ENCODE measurements around the gene CACNA1S.

Gene CACNA1S

GRCh38 chr1:201111672-201112071 is 554 bp downstream of the CACNA1S start:
- no peak for DNase-seq (ENCODE audit: insufficient read length, low spot score)
- no peak for FAIRE-seq
- TF ChIP-seq, protein P1, sequence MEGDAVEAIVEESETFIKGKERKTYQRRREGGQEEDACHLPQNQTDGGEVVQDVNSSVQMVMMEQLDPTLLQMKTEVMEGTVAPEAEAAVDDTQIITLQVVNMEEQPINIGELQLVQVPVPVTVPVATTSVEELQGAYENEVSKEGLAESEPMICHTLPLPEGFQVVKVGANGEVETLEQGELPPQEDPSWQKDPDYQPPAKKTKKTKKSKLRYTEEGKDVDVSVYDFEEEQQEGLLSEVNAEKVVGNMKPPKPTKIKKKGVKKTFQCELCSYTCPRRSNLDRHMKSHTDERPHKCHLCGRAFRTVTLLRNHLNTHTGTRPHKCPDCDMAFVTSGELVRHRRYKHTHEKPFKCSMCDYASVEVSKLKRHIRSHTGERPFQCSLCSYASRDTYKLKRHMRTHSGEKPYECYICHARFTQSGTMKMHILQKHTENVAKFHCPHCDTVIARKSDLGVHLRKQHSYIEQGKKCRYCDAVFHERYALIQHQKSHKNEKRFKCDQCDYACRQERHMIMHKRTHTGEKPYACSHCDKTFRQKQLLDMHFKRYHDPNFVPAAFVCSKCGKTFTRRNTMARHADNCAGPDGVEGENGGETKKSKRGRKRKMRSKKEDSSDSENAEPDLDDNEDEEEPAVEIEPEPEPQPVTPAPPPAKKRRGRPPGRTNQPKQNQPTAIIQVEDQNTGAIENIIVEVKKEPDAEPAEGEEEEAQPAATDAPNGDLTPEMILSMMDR (IDR thresholded peaks at IDR 0.05; ENCODE audit: insufficient read depth, missing control alignments), result no peak

GRCh38 chr1:201111156-201111555 is 1.1 kb downstream of the CACNA1S start:
- no peak for FAIRE-seq
- TF ChIP-seq, protein P1 (IDR thresholded peaks at IDR 0.05; ENCODE audit: insufficient read depth, missing control alignments), result no peak
- no peak for DNase-seq (ENCODE audit: insufficient read length, low spot score)

DNA sequence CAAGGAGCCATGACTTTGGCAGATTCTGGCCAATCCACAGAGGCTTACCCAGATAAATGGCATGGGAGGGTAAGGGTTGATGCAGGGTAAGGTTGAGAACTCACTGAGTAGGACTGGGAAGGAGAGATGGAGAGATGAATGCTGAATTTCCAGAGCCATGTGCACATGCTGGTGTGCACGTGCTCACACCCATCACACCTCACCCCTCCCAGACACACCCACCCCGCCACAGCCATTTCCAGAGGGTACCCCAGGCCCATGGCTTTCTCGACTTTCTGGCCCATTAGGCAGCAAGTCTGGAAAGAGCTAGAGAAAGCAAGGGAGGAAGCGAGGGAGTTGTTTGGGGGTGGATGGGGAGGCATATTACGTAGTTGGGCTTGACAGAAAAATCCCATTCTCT is 1.6 kb downstream of the CACNA1S start:
- no peak for DNase-seq (ENCODE audit: insufficient read length, low spot score)
- FAIRE-seq, result no peak
- TF ChIP-seq, protein P1 (IDR thresholded peaks at IDR 0.05; ENCODE audit: insufficient read depth, missing control alignments), result no peak

DNA sequence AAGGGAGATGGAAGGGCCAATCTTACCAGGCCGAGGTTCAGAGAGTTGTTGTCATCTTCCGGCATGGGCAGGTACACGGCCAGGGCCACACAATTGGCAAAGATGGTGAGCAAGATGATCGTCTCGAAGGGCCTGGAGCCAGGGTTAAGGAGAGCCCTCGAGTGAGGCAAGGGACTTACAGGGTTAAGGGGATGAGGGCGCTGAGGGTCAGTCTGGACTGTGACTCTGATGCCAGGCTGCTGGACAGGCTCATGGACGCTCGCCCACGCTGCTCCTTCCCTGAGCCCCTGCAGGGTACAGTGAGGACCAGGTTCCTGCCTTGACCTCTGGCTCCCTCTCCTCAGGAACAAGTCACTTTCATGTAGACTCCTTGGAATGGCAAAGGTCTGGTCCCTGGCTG is 2.1 kb downstream of the CACNA1S start:
- no peak for FAIRE-seq
- DNase-seq (ENCODE audit: insufficient read length, low spot score), result no peak
- TF ChIP-seq, protein P1 (IDR thresholded peaks at IDR 0.05; ENCODE audit: insufficient read depth, missing control alignments), result no peak

- no peak for DNase-seq (ENCODE audit: insufficient read length, low spot score)
- TF ChIP-seq, protein P1 (IDR thresholded peaks at IDR 0.05; ENCODE audit: insufficient read depth, missing control alignments), result no peak
- no peak for FAIRE-seq
Measured at GRCh38 chr1:201109651-201110050, 2.6 kb downstream of the CACNA1S start.

DNA sequence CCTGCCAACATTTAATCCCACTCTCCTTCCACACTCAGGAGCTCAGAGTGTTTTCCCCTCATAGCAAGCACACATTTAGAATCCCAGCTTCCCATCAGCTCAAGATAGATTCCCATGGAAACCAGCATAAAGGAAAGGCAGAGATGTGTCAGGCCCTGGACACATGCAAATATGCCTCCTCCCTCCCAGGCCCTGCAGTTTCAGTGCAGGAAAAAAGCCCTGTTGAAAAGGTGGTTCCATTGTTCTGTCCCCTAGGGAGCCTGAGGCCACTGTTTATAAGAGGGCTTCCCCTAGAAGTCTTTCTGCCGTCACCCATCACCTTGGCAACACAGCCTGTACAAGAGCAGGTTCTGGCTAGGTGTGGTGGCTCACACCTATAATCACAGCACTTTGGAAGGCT is 3.6 kb downstream of the CACNA1S start:
- TF ChIP-seq, protein P1 (IDR thresholded peaks at IDR 0.05; ENCODE audit: insufficient read depth, missing control alignments), result no peak
- FAIRE-seq (no peak), DNase-seq (ENCODE audit: insufficient read length, low spot score) (no peak)

DNA sequence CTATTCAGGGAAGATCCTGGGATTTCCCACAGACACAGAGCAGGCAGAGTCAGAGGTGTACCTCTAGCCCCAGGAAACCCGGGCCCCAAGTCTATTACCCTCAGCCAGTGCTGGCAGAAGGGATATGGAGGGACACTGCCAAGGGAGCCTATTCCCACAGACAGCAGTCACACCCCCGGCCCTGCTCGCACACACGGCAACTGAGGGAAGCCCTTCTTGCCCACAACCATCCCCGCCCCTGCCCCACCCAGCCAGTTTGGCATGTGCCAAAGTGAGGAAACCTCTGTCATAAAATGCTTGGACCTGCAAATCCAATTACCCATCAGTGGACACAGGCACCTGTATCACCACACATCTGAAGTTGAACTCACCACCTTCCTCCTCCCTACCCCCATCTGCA is 6.5 kb downstream of the CACNA1S start:
- FAIRE-seq (no peak), DNase-seq (ENCODE audit: insufficient read length, low spot score) (no peak)
- TF ChIP-seq, protein P1 (IDR thresholded peaks at IDR 0.05; ENCODE audit: insufficient read depth, missing control alignments), result no peak
